HL-60 (cell line): Measurements from ENCODE around the gene SNX1.
"Not testable (repeated sequence)": the region's sequence is repeated elsewhere in the genome, so short reads cannot be mapped to it uniquely, and the experiment has no call there.

Source experiments
- POLR2AphosphoS5 ChIP-seq: IDR thresholded peaks from 2 replicates; pipeline ENCODE4 v1.6.1; 2012; ENCODE audit warnings: low read depth
- TF ChIP-seq, protein P1 (sequence below): IDR thresholded peaks from one replicate; pipeline ENCODE4 v1.5.1; 2011; ENCODE audit warnings: low read length, control low read depth, inconsistent platforms; ENCODE audit not compliant: insufficient read depth

DNA sequence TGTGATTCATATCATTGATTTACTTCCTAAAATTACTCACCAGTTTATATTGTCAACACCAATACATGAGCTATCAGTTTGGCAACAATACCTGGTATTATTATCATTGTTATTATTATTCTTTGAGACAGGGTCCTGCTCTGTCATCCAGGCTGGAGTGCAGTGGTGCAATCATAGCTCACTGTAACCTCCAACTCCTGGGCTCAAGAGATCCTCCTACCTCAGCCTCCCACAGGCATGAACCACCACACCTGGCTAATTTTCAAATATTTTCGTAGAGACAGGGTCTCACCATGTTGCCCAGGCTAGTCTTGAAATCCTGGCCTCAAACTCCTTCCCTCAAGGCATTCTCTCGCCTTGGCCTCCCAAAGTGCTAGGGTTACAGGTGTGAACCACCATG is 22.3 kb upstream of the SNX1 start:
- TF ChIP-seq, protein P1, sequence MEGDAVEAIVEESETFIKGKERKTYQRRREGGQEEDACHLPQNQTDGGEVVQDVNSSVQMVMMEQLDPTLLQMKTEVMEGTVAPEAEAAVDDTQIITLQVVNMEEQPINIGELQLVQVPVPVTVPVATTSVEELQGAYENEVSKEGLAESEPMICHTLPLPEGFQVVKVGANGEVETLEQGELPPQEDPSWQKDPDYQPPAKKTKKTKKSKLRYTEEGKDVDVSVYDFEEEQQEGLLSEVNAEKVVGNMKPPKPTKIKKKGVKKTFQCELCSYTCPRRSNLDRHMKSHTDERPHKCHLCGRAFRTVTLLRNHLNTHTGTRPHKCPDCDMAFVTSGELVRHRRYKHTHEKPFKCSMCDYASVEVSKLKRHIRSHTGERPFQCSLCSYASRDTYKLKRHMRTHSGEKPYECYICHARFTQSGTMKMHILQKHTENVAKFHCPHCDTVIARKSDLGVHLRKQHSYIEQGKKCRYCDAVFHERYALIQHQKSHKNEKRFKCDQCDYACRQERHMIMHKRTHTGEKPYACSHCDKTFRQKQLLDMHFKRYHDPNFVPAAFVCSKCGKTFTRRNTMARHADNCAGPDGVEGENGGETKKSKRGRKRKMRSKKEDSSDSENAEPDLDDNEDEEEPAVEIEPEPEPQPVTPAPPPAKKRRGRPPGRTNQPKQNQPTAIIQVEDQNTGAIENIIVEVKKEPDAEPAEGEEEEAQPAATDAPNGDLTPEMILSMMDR = not testable (repeated sequence)
- not testable (repeated sequence) for TF ChIP-seq POLR2AphosphoS5
